MM.1S (cell line): ENCODE data around the gene BZW2.

Experiments
- DNase-seq: peaks from one replicate; pipeline ENCODE4 v3.0.0-alpha.2; 2015
- H2AFZ ChIP-seq: fragments of 300-600 bp; sonication (generic); 2 replicates; pipeline ENCODE4 v1.6.0; 2016; ENCODE audit warnings: antibody characterized with exemption, low read length
- H3F3A ChIP-seq: fragments of 300-600 bp; sonication (generic); 2 replicates; pipeline ENCODE4 v1.6.1; 2016; ENCODE audit warnings: mild to moderate bottlenecking, antibody characterized with exemption, low read length, moderate library complexity, mixed read lengths; ENCODE audit not compliant: insufficient read depth
- H3K27ac ChIP-seq: fragments of 300-600 bp; sonication (generic); 2 replicates; pipeline ENCODE4 v1.5.1; 2016; ENCODE audit warnings: mild to moderate bottlenecking, low read length
- H3K27me3 ChIP-seq: fragments of 300-600 bp; sonication (generic); replicated peaks from 2 replicates; pipeline ENCODE4 v1.6.0; 2016; ENCODE audit warnings: low read length; ENCODE audit not compliant: insufficient read depth
- H3K36me3 ChIP-seq: fragments of 300-600 bp; sonication (generic); replicated peaks from 2 replicates; pipeline ENCODE4 v1.6.1; 2016; ENCODE audit warnings: mild to moderate bottlenecking, low read length, mixed read lengths; ENCODE audit not compliant: insufficient read depth
- H3K4me1 ChIP-seq: fragments of 300-600 bp; sonication (generic); 2 replicates; pipeline ENCODE4 v1.6.1; 2016; ENCODE audit warnings: low read length, mixed read lengths
- H3K4me2 ChIP-seq: fragments of 300-600 bp; sonication (generic); 2 replicates; pipeline ENCODE4 v1.6.0; 2016; ENCODE audit warnings: low read depth, low read length
- H3K4me3 ChIP-seq: fragments of 300-600 bp; sonication (generic); 2 replicates; pipeline ENCODE4 v1.5.1; 2016; ENCODE audit warnings: low read length, mixed read lengths
- H3K79me2 ChIP-seq: fragments of 300-600 bp; sonication (generic); 2 replicates; pipeline ENCODE4 v1.6.1; 2016; ENCODE audit warnings: mixed run types, low read length, mixed read lengths
- H3K9ac ChIP-seq: fragments of 300-600 bp; sonication (generic); 2 replicates; pipeline ENCODE4 v1.6.1; 2016; ENCODE audit warnings: low read length, mixed read lengths
- H3K9me2 ChIP-seq: fragments of 300-600 bp; sonication (generic); replicated peaks from 2 replicates; pipeline ENCODE4 v1.6.1; 2016; ENCODE audit warnings: mild to moderate bottlenecking, low read length, mixed read lengths; ENCODE audit not compliant: insufficient read depth
- H3K9me3 ChIP-seq: fragments of 300-600 bp; sonication (generic); replicated peaks from 2 replicates; pipeline ENCODE4 v1.6.1; 2016; ENCODE audit warnings: mild to moderate bottlenecking, low read length, mixed read lengths; ENCODE audit not compliant: insufficient read depth
- H4K20me1 ChIP-seq: fragments of 300-600 bp; sonication (generic); 2 replicates; pipeline ENCODE4 v1.6.1; 2016; ENCODE audit warnings: mild to moderate bottlenecking, low read length, moderate library complexity, mixed read lengths; ENCODE audit not compliant: insufficient read depth
- EZH2 ChIP-seq: fragments of 300-600 bp; sonication (generic); optimal IDR thresholded peaks from 2 replicates; pipeline ENCODE3; 2017; ENCODE audit warnings: low read depth, mild to moderate bottlenecking, antibody characterized with exemption, low read length, mixed read lengths
- EZH2phosphoT487 ChIP-seq: fragments of 300-600 bp; sonication (generic); IDR thresholded peaks from 2 replicates; pipeline ENCODE4 v1.6.1; 2018; ENCODE audit warnings: antibody characterized with exemption, low read length
- TF ChIP-seq, protein P1 (sequence below): fragments of 300-600 bp; sonication (generic); IDR thresholded peaks from 2 replicates; pipeline ENCODE4 v1.5.1; 2016; ENCODE audit warnings: antibody characterized with exemption, low read length, mixed read lengths

BZW2 gene

GRCh38 chr7:16670021-16670420, 24.0 kb downstream of the BZW2 start:
- H4K20me1 ChIP-seq, result 0 out of 2 replicates have a peak, but pooled peaks cover 4% of the 10 kb centered on the region
- no peaks in the 10 kb centered on the region for H3K9me3 ChIP-seq
- no peak overlapping the region for H2AFZ ChIP-seq
- H3K4me3 ChIP-seq, result no peak overlapping the region
- no peaks in the 10 kb centered on the region for H3K27me3 ChIP-seq
- no peak overlapping the region for H3K9ac ChIP-seq
- H3K27ac ChIP-seq, result no peak overlapping the region
- no peaks in the 10 kb centered on the region; the same call in none of the 2 replicates for H3K36me3 ChIP-seq
- no peaks in the 10 kb centered on the region for H3F3A ChIP-seq
- no peak for DNase-seq
- H3K4me2 ChIP-seq, result no peak overlapping the region
- H3K9me2 ChIP-seq, result no peaks in the 10 kb centered on the region
- TF ChIP-seq EZH2phosphoT487, result no peak
- no peak for TF ChIP-seq EZH2
- TF ChIP-seq, protein P1, sequence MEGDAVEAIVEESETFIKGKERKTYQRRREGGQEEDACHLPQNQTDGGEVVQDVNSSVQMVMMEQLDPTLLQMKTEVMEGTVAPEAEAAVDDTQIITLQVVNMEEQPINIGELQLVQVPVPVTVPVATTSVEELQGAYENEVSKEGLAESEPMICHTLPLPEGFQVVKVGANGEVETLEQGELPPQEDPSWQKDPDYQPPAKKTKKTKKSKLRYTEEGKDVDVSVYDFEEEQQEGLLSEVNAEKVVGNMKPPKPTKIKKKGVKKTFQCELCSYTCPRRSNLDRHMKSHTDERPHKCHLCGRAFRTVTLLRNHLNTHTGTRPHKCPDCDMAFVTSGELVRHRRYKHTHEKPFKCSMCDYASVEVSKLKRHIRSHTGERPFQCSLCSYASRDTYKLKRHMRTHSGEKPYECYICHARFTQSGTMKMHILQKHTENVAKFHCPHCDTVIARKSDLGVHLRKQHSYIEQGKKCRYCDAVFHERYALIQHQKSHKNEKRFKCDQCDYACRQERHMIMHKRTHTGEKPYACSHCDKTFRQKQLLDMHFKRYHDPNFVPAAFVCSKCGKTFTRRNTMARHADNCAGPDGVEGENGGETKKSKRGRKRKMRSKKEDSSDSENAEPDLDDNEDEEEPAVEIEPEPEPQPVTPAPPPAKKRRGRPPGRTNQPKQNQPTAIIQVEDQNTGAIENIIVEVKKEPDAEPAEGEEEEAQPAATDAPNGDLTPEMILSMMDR, result no peak
- 0 out of 2 replicates have a peak, but pooled peaks cover 4% of the 10 kb centered on the region for H3K4me1 ChIP-seq
- H3K79me2 ChIP-seq, result peaks cover 54% of the 10 kb centered on the region

GRCh38 chr7:16670731-16671344, 24.9 kb downstream of the BZW2 start:
- DNase-seq, result no peak
- 0 out of 2 replicates have a peak, but pooled peaks cover 4% of the 10 kb centered on the region for H4K20me1 ChIP-seq
- 0 out of 2 replicates have a peak, but pooled peaks cover 4% of the 10 kb centered on the region for H3K4me1 ChIP-seq
- H3K36me3 ChIP-seq, result no peaks in the 10 kb centered on the region; the same call in none of the 2 replicates
- H3F3A ChIP-seq, result no peaks in the 10 kb centered on the region
- H3K9ac ChIP-seq, result no peak overlapping the region
- no peaks in the 10 kb centered on the region for H3K9me3 ChIP-seq
- peaks cover 55% of the 10 kb centered on the region for H3K79me2 ChIP-seq
- no peak overlapping the region for H3K4me3 ChIP-seq
- TF ChIP-seq EZH2, result no peak
- TF ChIP-seq, protein P1, result no peak
- no peak for TF ChIP-seq EZH2phosphoT487
- H3K27me3 ChIP-seq, result no peaks in the 10 kb centered on the region
- H3K9me2 ChIP-seq, result no peaks in the 10 kb centered on the region
- no peak overlapping the region for H3K4me2 ChIP-seq
- no peak overlapping the region for H2AFZ ChIP-seq
- no peak overlapping the region for H3K27ac ChIP-seq

DNA sequence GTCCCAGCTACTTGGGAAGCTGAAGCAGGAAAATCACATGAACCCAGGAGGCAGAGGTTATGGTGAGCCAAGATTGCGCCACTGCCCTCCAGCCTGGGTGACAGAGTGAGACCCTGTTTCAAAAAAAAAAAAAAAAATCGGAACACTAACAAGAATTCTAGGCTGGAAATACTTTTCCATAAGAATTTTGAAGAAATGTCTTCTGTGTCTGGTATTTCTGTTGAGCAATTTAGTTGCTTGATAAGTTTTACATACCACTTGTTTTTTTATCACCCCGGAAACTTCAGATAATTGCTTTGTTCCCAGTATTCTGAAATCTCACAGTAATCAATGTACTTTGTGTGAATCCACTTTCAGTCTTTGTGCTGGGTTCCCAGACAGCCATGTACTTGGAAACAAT, 25.8 kb downstream of the BZW2 start:
- TF ChIP-seq EZH2phosphoT487 (no peak), EZH2 (no peak)
- TF ChIP-seq, protein P1, result no peak

More for the DNA sequence above, 25.8 kb downstream of the BZW2 start:
- no peak overlapping the region for H3K4me2 ChIP-seq
- no peaks in the 10 kb centered on the region for H3F3A ChIP-seq
- H3K9ac ChIP-seq, result no peak overlapping the region
- H3K9me2 ChIP-seq, result no peaks in the 10 kb centered on the region
- H3K9me3 ChIP-seq, result no peaks in the 10 kb centered on the region
- H3K36me3 ChIP-seq, result no peaks in the 10 kb centered on the region; the same call in none of the 2 replicates
- H3K4me3 ChIP-seq, result no peak overlapping the region
- no peak for DNase-seq
- no peak overlapping the region for H2AFZ ChIP-seq
- no peak overlapping the region for H3K27ac ChIP-seq
- H3K79me2 ChIP-seq, result peaks cover 55% of the 10 kb centered on the region
- 0 out of 2 replicates have a peak, but pooled peaks cover 4% of the 10 kb centered on the region for H4K20me1 ChIP-seq
- no peaks in the 10 kb centered on the region for H3K27me3 ChIP-seq
- H3K4me1 ChIP-seq, result 0 out of 2 replicates have a peak, but pooled peaks cover 4% of the 10 kb centered on the region
